ENCODE measurements around the gene ENTR1. TPM values are rescaled to one million over a fixed set of nuclear protein-coding genes. Genes with fewer than 3 reads are reported as not detected.

The ENTR1 gene
- total RNA-seq, 1 experiment from 2014 or later: 90.8 TPM

- Histone ChIP-seq H3K4me3 (ENCODE audit: low read depth in 2 of 2, low read length in 2 of 2) (no peak overlapping the region), H3K4me1 (ENCODE audit: control insufficient read depth, insufficient read depth, low read length) (no peaks in the 10 kb centered on the region), H3K9me3 (ENCODE audit: control insufficient read depth, insufficient read depth, low read depth, low read length) (no peaks in the 10 kb centered on the region), H3K27me3 (ENCODE audit: control insufficient read depth, insufficient read depth, low read length) (no peaks in the 10 kb centered on the region), H3K36me3 (ENCODE audit: control insufficient read depth, insufficient read depth, low read length) (no peaks in the 10 kb centered on the region; the same call in 1 of the 2 replicates), H3K27ac (ENCODE audit: low read length) (no peak overlapping the region)
- DNase-seq (ENCODE audit: low read depth, low spot score) (no peak), ATAC-seq (no peak)
- BruUV-seq (replicated peaks): no TSS peak
- ChIA-PET POLR2A (no interaction called here), CTCF (interaction anchor here (0.6 kb wide), 2 partner anchors 30 to 369 kb away, joined by 3 read pairs; no protein-coding TSS in a partner anchor)
- no peak for TF ChIP-seq CTCF (IDR thresholded peaks at IDR 0.05)
- no peak for TF ChIP-seq REST (IDR thresholded peaks at IDR 0.05; ENCODE audit: insufficient read depth in 1 of 2, low read depth in 2 of 2, low read length in 1 of 2)
- no peak for TF ChIP-seq POLR2AphosphoS5 (IDR thresholded peaks at IDR 0.05; ENCODE audit: low read depth, low read length)
- no peak for TF ChIP-seq SIN3A (IDR thresholded peaks at IDR 0.05; ENCODE audit: borderline replicate concordance, insufficient read depth, low read depth, low read length)
- no peak for TF ChIP-seq TCF7L2 (IDR thresholded peaks at IDR 0.05; ENCODE audit: low read depth, low read length)
- in situ Hi-C loops (cut with HindIII; ENCODE audit: low pct_unique_long_range_greater_than_20kb, low sequenced_read_pairs): no loop called here
- intact Hi-C loops (cut with micrococcal nuclease; ENCODE audit: unreplicated experiment): no loop called here
Observed at GRCh38 chr9:136423432-136424146, 13.2 kb upstream of the ENTR1 start.

- H3K36me3 ChIP-seq (ENCODE audit: control insufficient read depth, insufficient read depth, low read length): no peaks in the 10 kb centered on the region; the same call in 1 of the 2 replicates
Observed at GRCh38 chr9:136422876-136423275, 12.5 kb upstream of the ENTR1 start.

More at GRCh38 chr9:136422876-136423275, 12.5 kb upstream of the ENTR1 start:
- TF ChIP-seq SIN3A (IDR thresholded peaks at IDR 0.05; ENCODE audit: borderline replicate concordance, insufficient read depth, low read depth, low read length) (no peak), TCF7L2 (IDR thresholded peaks at IDR 0.05; ENCODE audit: low read depth, low read length) (no peak), POLR2AphosphoS5 (IDR thresholded peaks at IDR 0.05; ENCODE audit: low read depth, low read length) (no peak), REST (IDR thresholded peaks at IDR 0.05; ENCODE audit: insufficient read depth in 1 of 2, low read depth in 2 of 2, low read length in 1 of 2) (no peak), CTCF (IDR thresholded peaks at IDR 0.05) (no peak)
- Histone ChIP-seq H3K27ac (ENCODE audit: low read length) (no peak overlapping the region), H3K4me1 (ENCODE audit: control insufficient read depth, insufficient read depth, low read length) (no peaks in the 10 kb centered on the region), H3K27me3 (ENCODE audit: control insufficient read depth, insufficient read depth, low read length) (no peaks in the 10 kb centered on the region), H3K4me3 (ENCODE audit: low read depth in 2 of 2, low read length in 2 of 2) (no peak overlapping the region), H3K9me3 (ENCODE audit: control insufficient read depth, insufficient read depth, low read depth, low read length) (no peaks in the 10 kb centered on the region)
- in situ Hi-C loops (cut with HindIII; ENCODE audit: low pct_unique_long_range_greater_than_20kb, low sequenced_read_pairs) (no loop called here), intact Hi-C loops (cut with micrococcal nuclease; ENCODE audit: unreplicated experiment) (no loop called here)
- no TSS peak for BruUV-seq (replicated peaks)
- no peak for DNase-seq (ENCODE audit: low read depth, low spot score)
- CTCF ChIA-PET: interaction anchor here (0.6 kb wide), 1 partner anchor 22 kb away, joined by 8 read pairs; no protein-coding TSS in a partner anchor
- ATAC-seq: no peak
- POLR2A ChIA-PET: no interaction called here
